GM21723 (cell line): Measurements from ENCODE around the gene VWA2.

Source experiments
- ATAC-seq: cut with Tn5 transposase; IDR thresholded peaks from one replicate; pipeline ENCODE4 v1.9.1; 2021; ENCODE audit warnings: mild to moderate bottlenecking, moderate library complexity; ENCODE audit not compliant: unreplicated experiment

VWA2 gene

DNA sequence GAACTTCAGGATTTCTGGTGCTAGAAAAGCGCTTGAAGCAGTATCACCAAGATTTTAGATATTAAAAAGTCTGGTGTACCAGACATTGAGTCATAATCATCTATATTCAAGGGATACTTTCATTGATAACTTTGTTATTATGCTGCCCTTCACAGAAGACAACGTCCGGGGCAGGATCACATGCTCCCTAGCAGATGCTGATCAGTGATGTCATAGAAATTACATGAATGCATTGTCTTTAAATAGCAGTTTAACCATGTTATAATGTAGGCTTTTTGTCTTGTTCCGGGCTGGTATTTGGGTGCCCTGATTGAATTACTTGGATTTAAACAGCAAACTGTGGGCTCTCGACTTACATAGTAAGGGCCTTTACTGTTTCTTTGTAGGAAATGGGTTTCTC is 54.0 kb downstream of the VWA2 start:
- ATAC-seq, result no peak

DNA sequence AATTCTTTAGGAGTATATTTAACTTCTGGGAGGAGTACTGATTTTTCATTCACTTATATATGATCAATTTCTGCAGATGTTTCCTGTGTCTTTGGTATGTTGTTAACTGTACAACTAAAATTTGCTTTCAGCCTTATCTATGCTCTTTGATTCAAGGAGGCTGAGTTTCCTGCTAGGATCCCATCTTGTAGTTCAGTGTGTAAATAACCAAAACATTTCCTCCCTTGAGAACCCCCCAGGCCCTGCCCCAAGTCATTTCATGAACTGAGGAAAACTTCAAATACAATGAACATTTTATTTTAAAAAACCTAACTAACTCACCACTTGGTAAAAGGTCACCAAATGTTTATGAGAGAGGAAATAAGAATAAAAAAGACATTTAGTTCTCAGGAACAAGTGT is 55.5 kb downstream of the VWA2 start:
- no peak for ATAC-seq

- ATAC-seq, result no peak
Measured at GRCh38 chr10:114295393-114295792, 56.3 kb downstream of the VWA2 start.

- no peak for ATAC-seq
Measured at GRCh38 chr10:114297136-114297705, 58.2 kb downstream of the VWA2 start.

- ATAC-seq, result no peak
Measured at GRCh38 chr10:114300036-114300645, 61.1 kb downstream of the VWA2 start.

DNA sequence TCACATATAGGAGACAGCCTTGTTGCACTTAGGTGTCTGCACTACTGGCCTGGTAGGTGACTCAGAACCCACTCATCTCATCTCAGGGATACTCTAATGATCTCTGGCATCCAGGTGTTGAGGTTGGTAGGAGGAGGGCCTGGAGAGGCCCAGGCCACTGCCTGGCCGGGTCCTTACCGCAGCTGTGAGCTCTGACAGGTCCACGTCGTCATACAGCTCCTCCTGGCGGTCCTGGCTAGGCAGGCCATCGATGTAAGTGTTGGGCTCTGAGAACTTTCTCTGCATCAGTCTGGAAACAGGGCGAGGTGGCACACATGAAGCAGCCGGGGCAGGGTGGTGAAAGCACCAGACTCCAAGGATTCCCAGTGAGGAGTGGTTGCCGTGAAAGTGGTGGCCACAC is 62.1 kb downstream of the VWA2 start:
- ATAC-seq, result no peak

- ATAC-seq, result no peak
Measured at GRCh38 chr10:114301951-114302710, 63.1 kb downstream of the VWA2 start.

- no peak for ATAC-seq
Measured at GRCh38 chr10:114303556-114303955, 64.5 kb downstream of the VWA2 start.

DNA sequence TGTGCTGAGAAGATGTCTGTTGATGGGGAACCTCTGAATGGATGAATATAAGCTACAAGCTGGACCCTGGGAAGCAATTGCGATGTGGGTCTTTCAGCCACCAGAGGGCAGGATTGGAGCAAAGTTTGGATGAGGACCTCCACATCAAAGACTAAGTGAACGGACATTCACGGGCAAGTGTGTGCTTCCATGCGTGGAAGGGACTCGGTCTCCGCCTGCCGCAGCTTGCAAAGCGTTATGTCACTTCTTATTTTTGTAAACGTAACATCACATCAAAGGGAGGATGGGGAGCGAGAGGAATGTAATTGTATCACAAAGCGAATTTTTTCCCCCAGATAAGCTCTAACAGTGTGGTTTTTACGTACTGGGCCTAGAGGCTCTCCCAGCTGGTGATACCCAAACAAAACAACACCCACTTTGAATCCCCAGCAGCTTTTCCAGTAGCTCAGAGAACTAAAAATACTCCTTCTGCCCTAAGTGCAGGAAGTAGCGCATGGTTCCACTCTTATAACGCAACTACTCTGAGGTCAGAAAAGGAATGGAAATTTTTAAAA is 65.0 kb downstream of the VWA2 start:
- peak; percentile 85 for ATAC-seq

DNA sequence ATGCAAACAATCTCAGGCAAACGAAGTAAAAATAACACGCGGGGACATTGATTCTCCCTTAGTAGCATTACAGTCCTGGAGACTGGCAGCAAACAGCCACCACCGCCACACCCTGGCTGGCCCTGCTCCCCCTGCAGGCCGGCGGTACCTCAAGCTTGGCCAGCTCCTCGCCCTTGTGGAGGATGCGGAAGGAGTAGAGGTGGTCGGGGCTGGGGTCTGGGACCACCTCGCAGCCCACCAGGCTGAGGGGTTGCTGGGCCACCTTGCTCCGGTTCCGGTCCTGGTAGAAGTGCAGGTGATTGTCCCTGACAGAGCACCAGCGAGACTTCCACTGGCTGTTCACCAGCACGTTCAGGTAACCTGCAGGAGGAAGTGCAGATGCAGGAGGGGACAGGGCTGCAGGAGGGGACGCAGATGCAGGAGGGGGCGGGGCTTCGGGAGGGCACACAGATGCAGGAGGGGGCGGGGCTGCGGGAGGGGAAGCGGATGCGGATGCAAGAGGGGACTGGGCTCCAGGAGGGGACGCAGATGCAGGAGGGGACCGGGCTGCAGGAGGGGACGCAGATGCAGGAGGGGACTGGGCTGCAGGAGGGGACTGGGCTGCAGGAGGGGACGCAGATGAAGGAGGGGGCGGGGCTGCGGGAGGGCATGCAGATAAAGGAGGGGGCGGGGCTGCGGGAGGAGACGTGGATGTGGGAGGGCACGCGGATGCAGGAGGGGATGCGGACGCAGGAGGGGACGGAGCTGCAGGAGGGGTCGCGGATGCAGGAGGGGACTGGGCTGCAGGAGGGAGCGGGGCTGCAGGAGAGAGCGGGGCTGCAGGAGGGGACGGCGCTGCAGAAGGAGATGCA is 65.7 kb downstream of the VWA2 start:
- peak; percentile 78 for ATAC-seq

GRCh38 chr10:114305521-114305925 is 66.5 kb downstream of the VWA2 start:
- no peak for ATAC-seq

GRCh38 chr10:114306116-114306973 is 67.3 kb downstream of the VWA2 start:
- no peak for ATAC-seq

- ATAC-seq, result no peak
Measured at GRCh38 chr10:114307731-114308130, 68.7 kb downstream of the VWA2 start.

GRCh38 chr10:114308531-114309363 is 69.7 kb downstream of the VWA2 start:
- no peak for ATAC-seq

DNA sequence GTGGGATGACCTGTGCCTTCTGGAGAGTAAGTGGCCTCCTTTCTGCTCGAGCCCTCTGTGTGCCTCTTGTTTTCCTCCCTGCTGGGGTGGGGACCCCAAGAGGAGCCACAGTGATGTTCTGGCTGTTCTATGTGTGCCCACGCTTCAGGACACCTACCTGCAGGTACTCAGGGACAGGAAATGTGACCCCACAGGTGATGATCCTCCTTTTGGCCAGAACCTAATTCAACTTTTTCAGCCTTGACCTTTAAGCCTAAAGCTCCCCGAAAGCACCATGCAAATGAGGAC is 70.3 kb downstream of the VWA2 start:
- no peak for ATAC-seq

DNA sequence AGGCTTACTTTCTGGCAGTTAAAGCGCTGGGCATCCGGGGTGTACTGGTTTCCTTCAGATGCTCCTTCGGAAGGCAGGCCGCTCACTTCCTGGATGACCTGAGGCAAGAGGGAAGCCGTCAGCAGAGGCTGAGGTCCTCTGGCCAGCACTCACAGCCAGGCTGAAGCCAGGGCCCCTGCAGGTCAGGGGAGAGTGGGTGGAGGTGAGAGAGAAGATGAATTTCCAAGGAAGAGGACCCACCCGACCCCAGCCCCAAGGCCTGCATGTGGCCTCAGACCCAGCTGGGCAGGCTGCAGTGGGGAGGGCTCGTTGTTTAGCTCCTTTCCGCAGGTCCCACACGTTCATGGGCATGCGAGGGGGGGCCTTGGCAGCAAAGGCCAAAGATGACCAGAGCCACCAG is 71.3 kb downstream of the VWA2 start:
- no peak for ATAC-seq

DNA sequence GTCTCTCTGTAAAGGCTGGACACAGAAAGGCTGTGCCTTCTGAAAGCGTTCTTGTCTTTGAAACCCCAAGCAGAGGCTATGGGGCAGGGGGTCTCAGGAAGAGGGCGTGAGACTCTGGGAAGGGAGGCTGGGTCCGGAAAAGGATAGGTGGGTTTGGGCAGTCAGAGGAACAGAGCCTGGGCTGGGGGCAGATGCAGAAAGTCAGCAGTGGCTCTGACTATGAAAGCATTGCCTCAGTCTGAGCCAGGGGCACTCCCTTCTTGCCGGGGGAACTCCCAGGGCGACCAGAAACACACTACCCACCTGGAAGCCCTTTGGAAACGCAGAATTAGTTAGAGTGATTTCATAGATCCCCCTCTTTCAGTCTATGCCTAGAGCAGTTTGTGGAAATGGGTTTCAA is 72.0 kb downstream of the VWA2 start:
- no peak for ATAC-seq

GRCh38 chr10:114311496-114312209 is 72.6 kb downstream of the VWA2 start:
- ATAC-seq, result no peak

DNA sequence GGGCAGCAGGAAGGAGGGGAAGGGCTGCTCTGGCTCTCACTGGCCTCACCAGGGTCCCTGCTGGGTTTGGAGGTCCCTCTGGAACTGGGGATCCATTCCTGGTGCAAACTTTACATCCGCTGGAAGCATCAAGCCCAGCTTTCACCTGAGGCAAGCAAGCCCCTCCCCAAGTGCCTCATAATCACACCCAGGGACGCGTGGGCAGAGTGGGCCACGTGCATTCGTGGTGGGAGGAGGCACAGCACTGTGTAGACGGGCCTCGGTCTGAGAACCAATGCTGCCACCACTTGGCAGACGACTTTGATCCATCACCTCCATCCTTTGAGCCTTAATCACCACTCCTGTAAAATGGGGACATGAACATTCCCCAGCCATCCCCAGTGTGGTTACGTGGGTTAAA is 74.1 kb downstream of the VWA2 start:
- ATAC-seq, result no peak
